ENCODE measurements around the gene ADAMTS9. TPM values are rescaled to one million over a fixed set of nuclear protein-coding genes. Genes with fewer than 3 reads are reported as not detected.

ADAMTS9 gene
- total and polyA plus RNA-seq, 2 of the 13 experiments (the other 11 are each of a cell fraction or from before 2014, with no cell fraction given) = 0.02 to 0.09 TPM

DNA sequence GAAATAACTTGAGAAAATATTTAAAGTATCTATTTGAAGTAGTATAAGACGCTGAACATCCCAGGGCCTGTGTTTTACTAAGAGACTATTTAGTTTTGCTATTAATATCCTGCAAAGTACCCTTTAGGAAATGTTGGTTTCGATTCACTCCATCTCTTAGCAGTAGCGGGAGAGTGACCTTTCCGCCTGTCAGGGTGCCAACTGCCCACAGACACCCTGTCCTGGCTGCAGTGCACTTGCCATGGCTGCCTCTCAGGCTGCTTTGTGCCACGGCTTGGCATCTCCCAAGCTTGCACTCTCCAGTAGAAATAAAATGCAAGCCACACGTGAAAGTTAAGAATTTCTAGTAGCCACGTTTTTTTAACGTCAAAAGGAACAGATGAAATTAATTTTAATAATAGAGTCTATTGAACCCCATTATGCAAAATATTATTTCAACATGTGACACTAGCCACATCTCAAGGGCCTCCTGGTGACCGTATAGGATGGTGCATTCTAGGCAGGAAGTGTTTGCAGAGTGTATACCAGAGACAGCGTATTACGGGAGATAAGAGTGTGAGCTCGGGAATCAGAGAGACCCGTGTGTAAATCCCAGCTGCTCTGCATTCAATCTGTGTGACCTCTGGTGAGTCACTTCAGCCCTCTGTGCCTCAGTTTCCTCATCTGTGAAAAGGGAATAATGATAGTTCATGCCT lies 19.8 kb downstream of the ADAMTS9 start (continued):
- TF ChIP-seq, protein P1, sequence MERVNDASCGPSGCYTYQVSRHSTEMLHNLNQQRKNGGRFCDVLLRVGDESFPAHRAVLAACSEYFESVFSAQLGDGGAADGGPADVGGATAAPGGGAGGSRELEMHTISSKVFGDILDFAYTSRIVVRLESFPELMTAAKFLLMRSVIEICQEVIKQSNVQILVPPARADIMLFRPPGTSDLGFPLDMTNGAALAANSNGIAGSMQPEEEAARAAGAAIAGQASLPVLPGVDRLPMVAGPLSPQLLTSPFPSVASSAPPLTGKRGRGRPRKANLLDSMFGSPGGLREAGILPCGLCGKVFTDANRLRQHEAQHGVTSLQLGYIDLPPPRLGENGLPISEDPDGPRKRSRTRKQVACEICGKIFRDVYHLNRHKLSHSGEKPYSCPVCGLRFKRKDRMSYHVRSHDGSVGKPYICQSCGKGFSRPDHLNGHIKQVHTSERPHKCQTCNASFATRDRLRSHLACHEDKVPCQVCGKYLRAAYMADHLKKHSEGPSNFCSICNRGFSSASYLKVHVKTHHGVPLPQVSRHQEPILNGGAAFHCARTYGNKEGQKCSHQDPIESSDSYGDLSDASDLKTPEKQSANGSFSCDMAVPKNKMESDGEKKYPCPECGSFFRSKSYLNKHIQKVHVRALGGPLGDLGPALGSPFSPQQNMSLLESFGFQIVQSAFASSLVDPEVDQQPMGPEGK (CRISPR knock-in tag; IDR thresholded peaks at IDR 0.05) = no peak
- TF ChIP-seq GATA4 (IDR thresholded peaks at IDR 0.05; ENCODE audit: borderline replicate concordance, low read depth) = no peak
- TF ChIP-seq SIN3A (IDR thresholded peaks at IDR 0.05; ENCODE audit: borderline replicate concordance, low read depth, low read length) = no peak
- no peak for TF ChIP-seq POLR2G (IDR thresholded peaks at IDR 0.05; ENCODE audit: low read depth, low read length)
- no peak for TF ChIP-seq SRY (CRISPR knock-in tag; IDR thresholded peaks at IDR 0.05)
- no peak for TF ChIP-seq PCBP1 (IDR thresholded peaks at IDR 0.05; ENCODE audit: borderline replicate concordance, low read depth, low read length)
- no peak for TF ChIP-seq AKAP8 (CRISPR knock-in tag; IDR thresholded peaks at IDR 0.05)
- no peak for TF ChIP-seq ZFP36L1 (CRISPR knock-in tag; IDR thresholded peaks at IDR 0.05)

DNA sequence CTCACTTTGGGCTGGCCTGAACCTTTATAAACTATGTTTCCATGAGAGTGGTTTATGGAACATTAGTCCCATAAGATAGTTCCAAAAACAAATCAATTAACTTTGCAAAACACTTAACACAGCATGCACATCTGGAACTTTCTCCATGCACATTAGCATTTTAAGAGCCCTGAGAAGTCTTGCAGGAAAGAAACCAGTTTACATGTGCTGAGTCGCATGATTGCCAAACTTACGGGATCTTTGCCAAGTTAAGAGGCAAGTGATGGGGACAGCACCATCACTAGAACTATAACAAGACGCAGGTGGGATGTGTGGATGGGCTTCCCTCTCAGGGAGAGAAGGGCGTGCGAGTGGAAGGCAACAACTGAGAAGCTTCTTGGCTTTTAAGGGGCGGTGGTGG lies 20.7 kb downstream of the ADAMTS9 start:
- no peak overlapping the region for H3K9ac ChIP-seq (ENCODE audit: insufficient read depth, low read depth, low read length)
- intact Hi-C loops (cut with micrococcal nuclease; ENCODE audit: unreplicated experiment) = no loop called here
- CTCF ChIA-PET (ENCODE audit: low intra/inter-chr PET ratio, low total read pairs) = no interaction called here
- no peaks in the 10 kb centered on the region for H3K79me2 ChIP-seq (ENCODE audit: insufficient read depth, low read length)
- WGBS (ENCODE audit: low lambda C conversion rate) = 86% methylated on average over 6 of the region's 6 CpGs
- FAIRE-seq = no peak
- H3K9me3 ChIP-seq (ENCODE audit: low read length) = no peaks in the 10 kb centered on the region
- no peak for TF ChIP-seq HDAC6 (IDR thresholded peaks at IDR 0.05; ENCODE audit: low read depth, low read length)
- no peak for TF ChIP-seq POLR2AphosphoS5 (IDR thresholded peaks at IDR 0.05; ENCODE audit: low read depth, low read length)
- TF ChIP-seq, protein P2, sequence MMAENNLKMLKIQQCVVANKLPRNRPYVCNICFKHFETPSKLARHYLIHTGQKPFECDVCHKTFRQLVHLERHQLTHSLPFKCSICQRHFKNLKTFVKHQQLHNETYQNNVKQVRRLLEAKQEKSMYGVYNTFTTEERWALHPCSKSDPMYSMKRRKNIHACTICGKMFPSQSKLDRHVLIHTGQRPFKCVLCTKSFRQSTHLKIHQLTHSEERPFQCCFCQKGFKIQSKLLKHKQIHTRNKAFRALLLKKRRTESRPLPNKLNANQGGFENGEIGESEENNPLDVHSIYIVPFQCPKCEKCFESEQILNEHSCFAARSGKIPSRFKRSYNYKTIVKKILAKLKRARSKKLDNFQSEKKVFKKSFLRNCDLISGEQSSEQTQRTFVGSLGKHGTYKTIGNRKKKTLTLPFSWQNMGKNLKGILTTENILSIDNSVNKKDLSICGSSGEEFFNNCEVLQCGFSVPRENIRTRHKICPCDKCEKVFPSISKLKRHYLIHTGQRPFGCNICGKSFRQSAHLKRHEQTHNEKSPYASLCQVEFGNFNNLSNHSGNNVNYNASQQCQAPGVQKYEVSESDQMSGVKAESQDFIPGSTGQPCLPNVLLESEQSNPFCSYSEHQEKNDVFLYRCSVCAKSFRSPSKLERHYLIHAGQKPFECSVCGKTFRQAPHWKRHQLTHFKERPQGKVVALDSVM (CRISPR knock-in tag; IDR thresholded peaks at IDR 0.05) = no peak
- TF ChIP-seq TBX2 (CRISPR knock-in tag; IDR thresholded peaks at IDR 0.05; ENCODE audit: borderline replicate concordance) = no peak
- TF ChIP-seq, protein P3, sequence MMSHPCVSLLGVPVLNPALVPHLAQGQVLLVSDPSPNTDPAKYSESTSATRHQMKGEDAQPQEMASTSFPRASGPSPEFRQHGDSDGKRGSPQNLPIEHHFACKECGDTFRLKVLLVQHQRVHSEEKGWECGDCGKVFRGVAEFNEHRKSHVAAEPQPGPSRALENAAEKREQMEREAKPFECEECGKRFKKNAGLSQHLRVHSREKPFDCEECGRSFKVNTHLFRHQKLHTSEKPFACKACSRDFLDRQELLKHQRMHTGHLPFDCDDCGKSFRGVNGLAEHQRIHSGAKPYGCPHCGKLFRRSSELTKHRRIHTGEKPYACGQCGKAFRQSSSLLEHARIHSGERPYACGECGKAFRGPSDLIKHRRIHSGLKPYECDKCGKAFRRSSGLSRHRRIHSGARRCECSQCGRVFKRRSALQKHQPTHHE (CRISPR knock-in tag; IDR thresholded peaks at IDR 0.05; ENCODE audit: borderline replicate concordance) = no peak
- TF ChIP-seq ZKSCAN5 (CRISPR knock-in tag; IDR thresholded peaks at IDR 0.05) = no peak
- TF ChIP-seq ZMYM2 (CRISPR knock-in tag; IDR thresholded peaks at IDR 0.05) = no peak
- TF ChIP-seq HMG20A (CRISPR knock-in tag; IDR thresholded peaks at IDR 0.05; ENCODE audit: borderline replicate concordance) = no peak
- no peak overlapping the region for H2AFZ ChIP-seq (ENCODE audit: low read length)
- H3K27ac ChIP-seq (ENCODE audit: extremely low read length, insufficient read depth, low read length) = no peak overlapping the region
- no peak overlapping the region for H3K4me2 ChIP-seq (ENCODE audit: low read depth, low read length)
- DNase-seq (ENCODE audit: low spot score) = no peak
- no peaks in the 10 kb centered on the region for H3K4me1 ChIP-seq (ENCODE audit: insufficient read depth, low read length)
- no peaks in the 10 kb centered on the region for H3K36me3 ChIP-seq (replicated peaks in 1 of 2; ENCODE audit: control insufficient read depth in 1 of 2, insufficient read depth in 2 of 2, low read length in 2 of 2)
- in situ Hi-C loops (cut with HindIII; ENCODE audit: extremely low pct_ligation_motif_present, low pct_unique_long_range_greater_than_20kb) = no loop called here
- H3K27me3 ChIP-seq (ENCODE audit: control insufficient read depth in 1 of 2, insufficient read depth in 2 of 2, low read length in 2 of 2) = no peaks in the 10 kb centered on the region
- POLR2A ChIA-PET = no interaction called here
- H3K4me3 ChIP-seq (replicated peaks in 1 of 3; ENCODE audit: insufficient read depth in 1 of 3, low read depth in 2 of 3, low read length in 3 of 3) = no peak overlapping the region
- BruUV-seq (replicated peaks) = no TSS peak
- no peak for ATAC-seq
- H4K20me1 ChIP-seq (ENCODE audit: insufficient read depth, low read length) = no peaks in the 10 kb centered on the region
